Measurements from ENCODE around the gene BCAM.
"Not testable (repeated sequence)": the region's sequence is repeated elsewhere in the genome, so short reads cannot be mapped to it uniquely, and the experiment has no call there.

The BCAM gene

DNA sequence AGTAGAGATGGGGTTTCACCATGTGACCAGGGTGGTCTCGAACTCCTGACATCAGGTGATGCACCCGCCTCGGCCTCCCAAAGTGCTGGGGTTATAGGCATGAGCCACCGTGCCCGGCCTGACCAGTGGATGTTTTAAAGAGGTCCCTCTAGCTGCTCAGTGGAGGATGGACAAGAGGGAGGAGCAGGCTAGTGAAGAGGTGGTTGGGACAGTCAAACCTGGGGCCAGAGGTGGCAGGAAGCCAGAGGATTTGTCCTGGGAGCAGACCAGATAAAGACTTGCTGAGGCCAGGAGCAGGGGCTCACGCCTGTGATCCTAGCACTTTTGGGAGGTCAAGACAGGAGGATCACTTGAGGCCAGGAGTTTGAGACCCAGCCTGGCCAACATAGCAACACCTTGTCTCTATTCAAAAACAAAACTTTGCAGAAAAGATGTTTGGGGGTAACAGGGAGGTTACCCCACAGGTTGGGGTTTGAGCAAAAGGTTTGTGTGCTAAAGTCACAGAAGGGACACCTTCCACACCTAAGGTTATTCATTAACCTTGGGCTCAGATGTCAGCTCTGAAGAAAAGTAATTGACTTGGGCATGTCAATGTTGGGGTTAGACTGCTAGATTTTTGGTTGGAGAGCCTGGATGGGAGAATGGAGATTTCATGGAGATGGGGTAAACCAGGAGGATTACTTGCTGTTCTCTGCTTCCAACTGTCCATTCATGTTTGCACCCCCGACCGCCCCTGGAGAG is 9.0 kb downstream of the BCAM start:
- no peak for DNase-seq (ENCODE audit: low spot score)

DNA sequence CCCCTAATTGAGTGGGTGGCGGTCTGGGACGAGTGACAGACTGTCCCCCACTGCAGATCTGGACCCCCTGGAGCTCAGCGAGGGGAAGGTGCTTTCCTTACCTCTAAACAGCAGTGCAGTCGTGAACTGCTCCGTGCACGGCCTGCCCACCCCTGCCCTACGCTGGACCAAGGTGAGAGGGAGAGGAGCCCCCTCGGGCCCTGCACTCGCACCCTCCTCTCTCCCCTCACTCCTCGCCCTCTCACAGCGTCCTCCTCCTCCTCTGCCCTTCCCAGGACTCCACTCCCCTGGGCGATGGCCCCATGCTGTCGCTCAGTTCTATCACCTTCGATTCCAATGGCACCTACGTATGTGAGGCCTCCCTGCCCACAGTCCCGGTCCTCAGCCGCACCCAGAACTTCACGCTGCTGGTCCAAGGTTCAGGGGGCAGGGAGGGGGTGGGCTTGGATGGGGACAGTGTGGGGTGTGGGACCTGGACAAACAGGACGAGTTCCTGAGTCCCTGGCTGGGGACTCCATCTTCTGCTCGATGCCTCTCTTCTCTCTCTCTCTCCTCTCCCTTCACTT is 9.6 kb downstream of the BCAM start:
- no peak for DNase-seq (ENCODE audit: low spot score)

DNA sequence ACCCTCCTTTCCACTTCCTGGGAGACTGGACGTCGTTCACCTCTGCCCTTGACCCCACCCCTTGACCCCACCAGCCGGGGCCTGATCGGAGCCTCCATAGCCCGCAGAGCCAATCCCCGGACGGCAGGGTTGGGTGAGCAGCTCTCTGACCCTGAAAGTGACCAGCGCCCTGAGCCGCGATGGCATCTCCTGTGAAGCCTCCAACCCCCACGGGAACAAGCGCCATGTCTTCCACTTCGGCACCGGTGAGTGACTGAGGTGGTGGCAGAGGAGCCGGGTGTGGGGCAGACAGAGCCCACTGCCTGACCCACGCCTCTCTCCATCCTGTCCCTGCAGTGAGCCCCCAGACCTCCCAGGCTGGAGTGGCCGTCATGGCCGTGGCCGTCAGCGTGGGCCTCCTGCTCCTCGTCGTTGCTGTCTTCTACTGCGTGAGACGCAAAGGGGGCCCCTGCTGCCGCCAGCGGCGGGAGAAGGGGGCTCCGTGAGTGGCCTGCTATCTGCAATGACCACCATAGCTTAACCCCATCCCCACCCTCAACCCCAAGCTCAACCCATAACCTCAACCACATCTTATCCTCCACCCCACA is 10.4 kb downstream of the BCAM start:
- DNase-seq (ENCODE audit: low spot score) = no peak

DNA sequence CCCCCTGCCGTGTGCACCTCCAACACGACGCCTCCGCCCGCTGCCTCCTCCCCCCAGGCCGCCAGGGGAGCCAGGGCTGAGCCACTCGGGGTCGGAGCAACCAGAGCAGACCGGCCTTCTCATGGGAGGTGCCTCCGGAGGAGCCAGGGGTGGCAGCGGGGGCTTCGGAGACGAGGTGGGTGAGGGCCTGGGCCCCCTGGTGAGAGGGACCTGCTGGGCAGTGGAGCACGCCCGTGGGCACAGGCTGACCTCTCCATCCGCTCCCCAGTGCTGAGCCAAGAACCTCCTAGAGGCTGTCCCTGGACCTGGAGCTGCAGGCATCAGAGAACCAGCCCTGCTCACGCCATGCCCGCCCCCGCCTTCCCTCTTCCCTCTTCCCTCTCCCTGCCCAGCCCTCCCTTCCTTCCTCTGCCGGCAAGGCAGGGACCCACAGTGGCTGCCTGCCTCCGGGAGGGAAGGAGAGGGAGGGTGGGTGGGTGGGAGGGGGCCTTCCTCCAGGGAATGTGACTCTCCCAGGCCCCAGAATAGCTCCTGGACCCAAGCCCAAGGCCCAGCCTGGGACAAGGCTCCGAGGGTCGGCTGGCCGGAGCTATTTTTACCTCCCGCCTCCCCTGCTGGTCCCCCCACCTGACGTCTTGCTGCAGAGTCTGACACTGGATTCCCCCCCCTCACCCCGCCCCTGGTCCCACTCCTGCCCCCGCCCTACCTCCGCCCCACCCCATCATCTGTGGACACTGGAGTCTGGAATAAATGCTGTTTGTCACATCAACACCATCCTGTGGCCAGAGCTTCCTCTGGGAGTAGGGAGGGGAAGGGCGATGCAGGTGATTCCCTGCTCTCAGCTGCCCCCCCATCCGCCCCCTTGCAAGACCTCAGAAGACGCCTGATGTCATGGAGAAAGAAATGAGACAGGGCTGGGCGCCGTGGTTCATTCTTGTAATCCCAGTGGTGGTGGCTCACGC is 12.0 kb downstream of the BCAM start:
- DNase-seq (ENCODE audit: low spot score) = no peak

DNA sequence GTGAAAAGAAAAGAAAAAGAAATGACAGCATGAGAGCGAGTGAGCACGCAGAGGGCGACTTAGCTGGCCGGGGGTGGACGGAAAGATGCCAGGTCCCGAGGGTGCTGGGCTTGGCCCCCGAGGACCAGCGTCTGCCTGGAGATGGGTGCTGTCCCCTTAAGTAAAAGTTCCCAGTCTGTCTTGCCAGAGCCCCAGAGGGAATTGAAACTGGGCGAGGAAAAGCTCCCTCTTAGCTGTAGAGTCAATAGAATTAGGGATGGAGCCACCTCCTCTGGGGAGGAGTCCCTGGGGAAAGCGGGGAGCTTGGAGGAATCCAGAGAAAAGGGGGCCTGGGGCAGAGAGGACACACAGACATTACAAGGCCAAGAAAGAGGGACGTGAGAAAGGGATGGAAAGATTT is 13.3 kb downstream of the BCAM start:
- DNase-seq (ENCODE audit: low spot score) = no peak

DNA sequence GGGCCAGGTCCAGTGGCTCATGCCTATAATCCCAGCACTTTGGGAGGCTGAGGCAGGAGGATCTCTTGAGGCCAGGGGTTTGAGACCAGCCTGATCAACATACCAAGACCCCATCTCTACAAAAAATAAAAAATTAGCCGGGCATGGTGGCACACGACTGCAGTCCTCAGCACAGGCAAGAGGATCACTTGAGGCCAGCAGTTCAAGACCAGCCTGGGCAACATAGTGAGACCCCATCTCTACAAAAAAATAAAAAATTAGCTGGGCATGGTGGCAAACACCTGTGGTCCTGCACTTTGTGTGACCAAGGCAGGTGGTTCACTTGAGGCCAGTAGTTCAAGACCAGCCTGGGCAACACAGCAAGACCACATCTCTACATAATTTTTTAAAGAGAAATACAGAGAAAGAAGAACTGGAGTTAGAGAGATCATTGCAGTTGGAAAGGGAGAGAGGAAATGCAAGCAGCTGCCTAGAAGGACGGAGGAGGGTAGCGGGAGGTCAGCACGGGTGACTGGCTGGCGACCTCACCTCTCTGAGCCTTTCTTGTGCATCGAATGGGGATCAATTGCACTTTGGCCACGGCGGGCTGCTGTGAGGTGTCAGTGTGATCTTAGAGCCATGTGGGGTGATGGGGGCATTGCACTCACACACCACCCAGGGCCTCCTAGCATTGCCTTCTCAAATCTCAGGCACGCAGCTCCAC is 13.9 kb downstream of the BCAM start:
- DNase-seq (ENCODE audit: low spot score) = no peak

DNA sequence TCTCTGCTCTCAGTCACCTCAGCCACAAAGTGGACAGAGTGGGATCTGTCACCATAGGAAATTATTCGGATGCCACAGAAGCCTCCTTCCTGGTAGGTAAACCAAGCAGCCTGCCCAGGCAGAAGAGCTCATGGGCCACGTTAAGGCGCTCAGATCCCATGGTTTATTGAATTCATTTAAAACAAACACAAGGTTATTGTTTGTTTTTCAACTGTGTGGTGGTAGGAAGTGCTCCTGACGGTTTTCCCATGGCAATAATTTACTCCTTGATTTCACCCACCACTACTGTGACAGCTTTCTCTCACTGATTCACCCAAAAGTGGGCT is 14.4 kb downstream of the BCAM start:
- no peak for DNase-seq (ENCODE audit: low spot score)

DNA sequence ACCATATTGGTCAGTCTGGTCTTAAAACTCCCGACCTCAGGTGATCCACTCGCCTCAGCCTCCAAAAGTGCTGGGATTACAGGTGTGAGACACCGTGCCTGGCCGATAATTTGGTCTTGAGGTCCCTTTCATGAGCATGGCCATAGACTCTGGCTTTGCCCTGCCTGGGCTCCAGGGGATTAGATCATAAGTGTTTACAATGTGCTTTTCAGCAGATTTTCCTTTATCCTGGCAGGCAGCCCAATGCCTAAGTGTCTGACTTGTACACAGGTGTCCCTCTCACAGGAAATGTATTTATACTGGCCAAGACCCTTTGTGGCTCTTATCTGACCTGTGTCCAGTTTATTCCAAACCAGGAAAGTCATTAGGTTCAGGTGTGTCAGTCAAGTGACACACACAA is 15.9 kb downstream of the BCAM start:
- DNase-seq (ENCODE audit: low spot score) = no peak

DNA sequence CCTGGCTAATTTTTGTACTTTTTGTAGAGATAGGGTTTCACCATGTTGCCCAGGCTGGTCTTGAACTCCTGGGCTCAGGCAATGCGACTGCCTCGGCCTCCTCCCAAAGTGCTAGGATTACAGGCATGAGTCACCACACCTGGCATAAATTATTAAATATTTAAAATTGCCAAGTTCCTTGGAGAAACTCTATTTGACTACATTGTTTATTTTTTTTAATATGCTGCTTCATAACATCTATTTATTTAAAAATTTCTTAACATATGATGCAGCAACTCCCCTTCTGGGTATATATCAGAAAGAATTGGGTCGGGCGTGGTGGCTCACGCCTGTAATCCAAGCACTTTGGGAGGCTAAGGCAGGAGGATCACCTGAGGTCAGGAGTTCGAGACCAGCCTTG is 24.0 kb downstream of the BCAM start:
- not testable (repeated sequence) for DNase-seq (ENCODE audit: low spot score)

DNA sequence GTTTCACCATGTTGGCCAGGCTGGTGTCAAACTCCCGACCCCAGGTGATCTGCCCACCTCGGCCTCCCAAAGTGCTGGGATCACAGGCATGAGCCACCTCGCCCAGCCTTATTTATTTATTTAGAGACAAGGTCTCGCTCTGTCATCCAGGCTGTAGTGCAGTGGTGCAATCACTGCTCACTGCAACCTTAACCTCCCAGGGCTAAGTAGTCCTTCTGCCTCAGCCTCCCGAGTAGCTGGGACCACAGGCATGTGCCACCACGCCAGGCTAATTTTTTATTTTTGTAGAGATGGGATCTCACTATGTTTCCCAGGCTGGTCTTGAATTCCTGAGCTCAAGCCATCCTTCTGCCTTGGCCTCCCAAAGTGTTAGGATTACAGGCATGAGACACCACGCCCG is 25.5 kb downstream of the BCAM start:
- DNase-seq (ENCODE audit: low spot score) = not testable (repeated sequence)

DNA sequence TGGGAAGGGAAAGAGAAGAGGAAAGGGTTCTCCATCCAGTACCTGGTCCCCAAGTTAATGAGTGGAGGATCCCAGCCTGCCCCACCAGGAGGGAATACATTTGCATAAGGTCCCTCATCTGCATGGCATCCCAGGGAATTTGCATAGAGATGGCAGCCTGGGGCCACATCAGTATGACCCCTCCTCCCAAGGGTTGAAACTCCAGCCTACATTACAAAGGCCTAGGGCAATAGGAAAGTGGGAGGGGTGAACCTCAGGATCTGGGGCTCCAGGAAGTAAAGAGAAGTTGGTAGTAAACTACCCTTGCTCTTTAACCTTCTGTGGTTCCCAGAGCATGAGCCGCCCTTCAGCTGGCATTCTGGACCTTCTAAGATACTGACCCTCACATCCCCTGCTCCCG is 30.4 kb downstream of the BCAM start:
- no peak for DNase-seq (ENCODE audit: low spot score)

DNA sequence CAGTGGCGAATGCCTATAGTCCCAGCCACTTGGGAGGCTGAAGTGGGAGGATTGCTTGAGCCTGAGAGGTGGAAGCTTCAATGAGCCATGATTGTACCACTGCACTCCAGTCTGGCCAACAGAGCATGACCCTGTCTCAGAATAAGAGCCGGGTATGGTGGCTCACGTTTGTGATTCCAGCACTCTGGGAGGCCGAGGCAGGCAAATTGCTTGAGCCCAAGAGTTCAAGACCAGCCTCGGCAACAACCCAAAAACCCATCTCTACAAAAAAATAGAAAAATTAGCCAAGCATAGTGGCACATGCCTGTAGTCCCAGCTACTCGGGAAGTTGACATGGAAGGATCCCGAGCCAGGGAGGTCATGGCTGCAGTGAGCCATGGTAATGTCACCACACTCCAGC is 31.9 kb downstream of the BCAM start:
- DNase-seq (ENCODE audit: low spot score) = no peak

DNA sequence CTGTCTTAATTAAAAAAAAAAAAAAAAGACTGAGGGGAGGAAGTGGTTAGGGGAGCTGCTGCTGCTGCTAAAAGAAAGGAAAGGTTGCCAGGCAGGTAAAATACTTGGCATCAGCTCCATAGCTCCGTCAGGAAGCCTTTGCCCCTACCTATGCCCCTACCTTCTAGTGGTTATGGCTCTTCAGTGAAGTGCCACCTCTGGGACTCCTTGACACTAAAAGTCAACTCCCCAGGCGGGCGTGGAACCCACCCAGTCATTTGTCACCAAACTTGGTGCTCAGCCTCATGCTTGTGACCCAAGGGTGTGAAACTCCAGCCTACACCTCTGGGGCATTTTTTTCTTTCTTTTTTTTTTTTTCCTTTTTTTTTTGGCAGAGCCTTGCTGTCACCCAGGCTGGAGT is 32.3 kb downstream of the BCAM start:
- no peak for DNase-seq (ENCODE audit: low spot score)

DNA sequence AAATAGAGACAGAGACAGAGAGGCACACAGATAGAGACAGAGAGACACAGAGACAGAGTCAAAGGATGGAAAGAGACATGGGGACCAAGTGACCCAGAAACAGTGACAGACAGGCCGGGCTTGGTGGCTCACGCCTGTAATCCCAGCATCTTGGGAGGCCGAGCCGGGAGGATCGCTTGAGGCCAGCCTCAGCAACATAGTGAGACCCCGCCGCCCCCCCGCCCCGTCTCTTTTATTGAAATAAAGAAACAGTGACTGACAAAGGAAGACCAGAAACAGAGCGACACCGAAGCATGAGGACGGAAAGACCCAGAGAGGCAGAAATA is 36.3 kb downstream of the BCAM start:
- DNase-seq (ENCODE audit: low spot score) = no peak

DNA sequence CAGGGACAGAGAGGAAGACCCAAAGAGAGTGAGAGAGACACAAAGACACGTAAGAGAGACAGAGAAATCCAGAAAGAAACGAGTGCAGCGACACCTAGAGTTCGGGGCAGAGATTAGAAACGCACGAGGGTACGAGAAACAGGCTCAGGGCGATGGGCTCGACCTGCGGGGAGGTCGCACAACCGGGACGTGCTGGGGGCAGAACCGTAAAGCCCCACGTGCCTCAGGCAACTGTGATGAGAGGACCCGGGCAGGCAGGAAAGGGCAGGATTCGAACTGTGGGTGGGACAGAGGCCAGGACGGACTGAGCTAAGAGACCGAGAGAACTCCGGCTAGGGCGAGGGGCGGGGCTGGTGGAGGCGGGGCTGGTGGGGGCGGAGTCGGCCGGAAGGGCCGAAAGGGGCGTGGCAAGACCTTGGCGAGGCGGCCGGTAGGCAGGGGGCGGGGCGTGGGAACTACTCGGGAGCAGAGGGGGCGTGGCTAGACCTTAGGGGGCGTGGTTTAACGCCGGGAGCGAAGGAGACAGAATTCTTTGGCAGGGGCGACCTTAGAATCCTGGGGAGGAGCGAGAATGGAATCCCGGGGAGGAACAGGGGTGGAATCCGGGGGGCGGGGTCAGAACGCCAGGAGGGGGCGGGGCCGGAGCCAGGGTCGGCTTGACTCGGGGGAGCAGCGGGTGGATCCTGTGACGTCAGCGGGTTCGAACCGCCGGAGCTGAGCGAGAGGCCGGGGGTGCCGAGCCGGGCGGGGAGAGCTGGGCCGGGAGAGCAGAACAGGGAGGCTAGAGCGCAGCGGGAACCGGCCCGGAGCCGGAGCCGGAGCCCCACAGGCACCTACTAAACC is 36.9 kb downstream of the BCAM start, which contains the start of gene NECTIN2:
Gene NECTIN2, plus strand, starts transcription at position 686 of the 843 bp plus-strand sequence. CDS start 229 bp downstream, outside the sequence.
- peak; percentile 68 for DNase-seq (ENCODE audit: low spot score)

DNA sequence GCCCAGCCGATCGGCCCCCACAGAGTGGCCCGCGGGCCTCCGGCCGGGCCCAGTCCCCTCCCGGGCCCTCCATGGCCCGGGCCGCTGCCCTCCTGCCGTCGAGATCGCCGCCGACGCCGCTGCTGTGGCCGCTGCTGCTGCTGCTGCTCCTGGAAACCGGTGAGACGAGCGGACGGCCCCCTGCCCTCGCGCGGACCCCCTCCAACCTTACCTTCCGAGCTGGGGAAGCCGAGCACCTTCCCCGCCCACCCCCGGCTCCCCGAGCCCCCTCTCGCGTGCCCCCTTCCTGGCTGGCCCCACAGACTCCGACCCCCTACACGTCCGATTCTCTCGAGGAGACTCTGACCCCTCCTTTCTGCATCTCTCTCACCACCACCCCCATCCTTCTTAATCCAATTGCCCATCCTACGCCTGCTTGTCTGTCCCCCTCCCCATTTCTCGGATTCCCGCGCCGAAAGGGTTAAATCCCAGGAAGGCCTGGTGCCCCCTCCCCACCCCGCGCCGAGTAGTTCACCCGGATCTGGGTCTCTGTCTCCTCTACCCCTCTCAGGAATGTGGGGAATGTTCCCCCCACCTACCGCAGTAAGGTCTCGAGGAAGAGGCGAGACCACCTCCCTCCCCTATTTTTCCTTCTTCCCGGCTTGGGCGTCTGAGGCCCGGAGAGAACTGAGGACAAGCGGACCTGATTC is 37.7 kb downstream of the BCAM start:
- DNase-seq (ENCODE audit: low spot score) = no peak

DNA sequence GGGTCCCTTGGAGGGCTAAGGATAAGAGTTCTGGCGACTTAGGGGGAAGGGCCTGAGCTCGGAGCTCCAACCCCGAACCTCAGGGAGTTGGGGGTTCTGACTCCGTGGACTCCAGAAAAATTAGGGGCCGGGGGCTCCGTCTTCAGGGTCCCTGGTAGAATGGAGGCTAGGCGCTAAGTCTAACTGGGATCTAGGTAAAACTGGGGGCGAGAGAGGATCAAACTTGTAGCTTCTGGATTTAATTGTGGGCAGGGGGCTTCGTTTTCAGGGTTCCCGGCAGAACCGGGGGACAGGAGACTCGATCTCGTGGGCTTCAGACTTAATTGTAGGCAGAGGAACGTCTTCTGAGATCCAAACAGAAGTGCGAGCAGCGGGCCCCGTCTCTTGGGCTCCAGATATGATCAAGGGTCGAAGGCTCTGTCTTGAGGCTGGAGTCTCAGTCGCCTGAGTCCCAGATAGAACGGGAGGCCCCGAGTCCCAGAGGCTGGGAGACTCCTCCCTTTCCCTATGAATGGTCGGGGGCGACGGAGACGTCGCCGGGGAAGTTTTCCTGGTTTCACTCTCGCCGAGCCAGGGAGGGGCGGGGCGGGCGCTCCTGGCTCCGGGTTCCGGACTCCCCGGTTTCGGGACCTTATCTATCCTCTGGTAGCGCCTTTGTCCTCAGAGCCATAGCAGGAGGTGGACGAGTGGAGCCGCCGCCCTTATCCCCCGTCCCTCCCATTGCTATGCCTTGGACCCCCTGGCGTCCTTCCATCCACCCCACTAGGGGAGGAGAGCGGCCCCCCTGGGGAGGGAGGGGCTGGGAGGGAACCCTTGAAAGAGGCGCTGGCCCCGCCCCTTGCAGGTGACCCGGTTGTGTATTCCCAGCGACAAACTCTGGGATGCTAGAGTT is 38.5 kb downstream of the BCAM start:
- DNase-seq (ENCODE audit: low spot score) = no peak

DNA sequence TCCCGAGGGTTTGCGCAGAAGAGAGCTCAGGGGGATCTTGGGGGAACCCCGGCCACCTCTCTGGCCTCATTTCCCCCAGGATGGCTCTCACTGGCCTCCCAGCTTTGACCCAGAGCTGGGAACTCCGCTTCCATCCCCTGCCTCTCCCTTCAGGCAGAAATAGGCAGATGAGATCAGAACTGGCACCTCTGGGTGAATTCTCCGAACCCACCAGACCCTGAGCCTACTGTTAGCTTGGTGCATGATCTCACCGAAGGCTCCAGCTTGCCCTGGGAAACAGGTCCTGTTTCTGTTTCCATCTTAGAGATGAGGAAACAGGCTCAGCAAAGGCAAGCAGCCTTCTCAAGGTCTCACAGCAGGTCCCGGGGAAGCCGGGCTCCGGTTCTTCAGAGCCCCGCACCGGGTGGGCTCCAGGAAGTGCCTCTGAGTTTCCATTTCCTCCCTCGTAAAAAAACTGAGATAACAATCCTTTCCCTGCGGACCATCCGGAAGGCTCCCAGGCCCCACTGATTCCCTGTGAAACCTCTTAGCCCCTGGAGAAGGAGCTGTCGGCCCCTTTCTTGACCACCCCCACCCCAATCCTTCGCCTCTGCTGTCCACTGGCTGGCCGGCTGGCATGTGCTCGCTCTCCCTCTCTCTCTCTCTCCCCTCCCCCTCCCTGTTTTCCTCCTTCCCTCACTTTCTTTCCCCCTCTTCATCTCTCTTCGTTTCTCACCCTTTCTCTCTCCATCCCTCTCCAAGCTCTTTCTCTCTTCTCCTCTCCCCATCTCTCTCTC is 39.3 kb downstream of the BCAM start:
- no peak for DNase-seq (ENCODE audit: low spot score)

All from CD4-positive, alpha-beta T cell treated with Interleukin-2 at 100 ng/mL for 4 hours (primary cell).